Renal cortical epithelial cell (primary cell): ENCODE results near the gene ARID3A. TPM values are rescaled to one million over a fixed set of nuclear protein-coding genes. Genes with fewer than 3 reads are reported as not detected.
"Not testable (repeated sequence)": the region's sequence is repeated elsewhere in the genome, so short reads cannot be mapped to it uniquely, and the experiment has no call there.

ENCODE experiments used
- DNase-seq: peaks from one replicate; pipeline ENCODE4 v3.0.0-alpha.2; 2011; ENCODE audit warnings: low read depth
- total RNA-seq: library from RNA; depleted of rRNA; stranded (reverse); fragments of >200 nt; gene quantifications from 2 replicates; pipeline ENCODE4 v1.2.3, GENCODE V29; 2014

ARID3A gene
- total RNA-seq, 1 donor from 2014 or later: 9.5 TPM

- DNase-seq: no peak
Observed at GRCh38 chr19:947707-948539, 22.1 kb downstream of the ARID3A start.

DNA sequence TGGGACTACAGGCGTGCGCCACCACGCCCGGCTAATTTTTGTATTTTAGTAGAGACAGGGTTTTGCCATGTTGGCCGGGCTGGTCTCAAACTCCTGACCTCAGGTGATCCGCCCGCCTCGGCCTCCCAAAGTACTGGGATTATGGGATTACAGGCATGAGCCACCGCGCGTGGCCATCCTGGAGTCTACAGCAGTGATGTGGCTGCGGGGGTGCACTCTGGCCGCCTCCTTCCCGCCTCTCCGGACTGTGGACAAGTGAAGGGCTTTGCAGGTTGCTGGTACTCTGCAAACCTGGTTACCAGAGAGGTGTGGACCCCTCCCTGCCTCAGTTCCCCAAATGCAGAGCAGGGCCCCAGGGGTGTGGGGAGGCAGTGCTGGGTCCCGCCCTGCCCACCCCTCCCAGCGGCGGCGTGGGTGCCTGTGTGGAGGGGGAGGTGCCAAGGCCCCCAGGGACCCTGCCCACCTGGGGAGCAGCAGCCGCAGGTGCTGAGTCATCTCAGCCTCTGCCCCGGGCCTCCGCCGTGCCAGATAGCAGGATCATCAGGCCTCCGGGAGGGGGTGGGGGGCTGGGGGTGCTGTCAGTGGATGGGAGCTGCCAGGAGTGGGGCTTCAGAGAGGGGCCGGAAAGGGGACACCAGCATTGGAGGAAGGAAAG, 23.1 kb downstream of the ARID3A start:
- DNase-seq: no peak

DNA sequence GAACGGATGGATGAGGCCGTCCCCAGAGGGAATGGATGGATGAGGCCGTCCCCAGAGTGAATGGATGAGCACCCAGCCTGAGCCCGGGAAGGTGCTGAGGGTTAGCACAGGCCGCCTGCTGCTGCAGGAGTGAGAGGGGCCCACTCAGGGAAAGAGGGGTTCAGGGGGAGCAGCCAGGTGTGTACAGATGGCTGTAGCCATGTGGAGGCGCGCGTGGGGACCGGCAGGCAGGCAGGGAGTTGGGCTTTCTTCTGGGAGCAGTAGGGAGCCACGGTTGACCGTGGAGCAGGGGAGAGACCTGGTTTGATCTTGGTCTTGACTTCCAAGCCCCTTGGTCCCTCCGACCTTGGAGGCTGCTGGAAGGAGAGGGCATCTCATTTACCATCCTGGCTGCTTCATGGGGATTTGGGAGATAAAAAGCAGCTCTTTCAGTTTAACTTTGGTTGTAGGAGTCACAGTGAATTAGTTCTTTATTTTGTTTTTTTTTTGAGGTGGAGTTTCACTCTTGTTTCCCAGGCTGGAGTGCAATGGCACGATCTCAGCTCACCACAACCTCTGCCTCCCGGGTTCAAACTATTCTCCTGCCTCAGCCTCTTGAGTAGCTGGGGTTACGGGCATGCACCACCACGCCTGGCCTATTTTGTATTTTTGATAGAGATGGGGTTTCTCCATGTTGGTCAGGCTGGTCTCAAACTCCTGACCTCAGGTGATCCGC, 24.7 kb downstream of the ARID3A start:
- DNase-seq: no peak

GRCh38 chr19:952049-952679, 26.3 kb downstream of the ARID3A start:
- no peak for DNase-seq

- DNase-seq: no peak
Observed at GRCh38 chr19:952680-953444, 27.0 kb downstream of the ARID3A start.

DNA sequence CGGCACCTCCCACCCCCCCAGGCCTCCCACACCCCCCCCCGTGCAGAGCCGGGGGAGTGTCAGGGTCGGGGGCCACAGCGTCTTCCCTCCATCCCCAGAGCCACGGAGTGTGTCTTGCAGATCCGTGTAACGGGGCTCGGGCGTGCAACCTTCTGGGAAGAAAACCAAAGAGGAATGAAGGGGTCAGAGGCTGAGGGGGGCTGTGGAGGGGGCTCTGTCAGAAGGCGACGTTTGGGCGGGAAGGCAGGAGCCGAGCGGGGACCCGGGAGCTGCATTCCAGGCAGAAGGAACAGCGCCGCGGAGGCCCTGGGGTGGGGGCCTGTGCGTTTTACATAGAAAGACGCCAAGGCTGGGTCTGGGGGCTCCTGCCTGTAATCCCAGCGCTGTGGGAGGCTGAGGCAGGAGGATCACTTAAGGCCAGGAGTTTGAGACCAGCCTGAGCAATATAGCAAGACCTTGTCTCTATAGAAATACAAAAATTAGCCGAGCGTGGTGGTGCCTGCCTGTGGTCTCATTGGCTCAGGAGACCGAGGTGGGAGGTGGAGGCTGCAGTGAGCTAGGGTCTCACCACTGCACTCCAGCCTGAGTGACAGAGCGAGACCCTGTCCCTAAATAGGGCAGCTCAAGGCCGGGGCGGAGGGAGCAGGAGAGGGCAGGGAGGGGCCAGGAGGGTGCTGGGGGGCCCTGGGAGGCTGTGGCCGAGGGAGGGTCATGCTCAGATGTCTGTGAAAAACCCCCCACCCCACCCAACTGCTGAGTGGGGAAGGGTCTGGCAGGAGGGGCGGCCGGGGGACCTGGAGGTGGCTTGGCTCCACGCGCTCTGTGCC, 27.8 kb downstream of the ARID3A start:
- no peak for DNase-seq

DNA sequence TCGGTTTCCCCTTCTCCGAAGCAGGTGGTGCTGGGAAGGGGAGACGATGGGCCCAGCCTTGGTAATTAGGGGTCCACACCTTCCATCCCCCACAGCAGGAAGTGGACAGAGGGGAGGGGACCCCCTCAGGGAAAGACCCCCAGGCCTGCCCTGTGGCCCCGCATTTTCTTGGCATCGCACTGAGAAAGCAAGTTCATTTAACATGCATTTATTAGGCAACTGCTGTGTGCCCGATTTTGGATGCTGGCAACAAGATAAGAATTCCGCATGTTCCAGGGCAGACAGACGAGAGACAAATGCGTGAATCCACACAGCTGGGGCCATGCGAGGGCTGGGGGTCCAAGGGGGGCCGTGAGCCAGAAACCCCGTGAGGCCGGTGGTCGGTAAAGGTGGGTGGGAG, 28.4 kb downstream of the ARID3A start:
- no peak for DNase-seq

DNA sequence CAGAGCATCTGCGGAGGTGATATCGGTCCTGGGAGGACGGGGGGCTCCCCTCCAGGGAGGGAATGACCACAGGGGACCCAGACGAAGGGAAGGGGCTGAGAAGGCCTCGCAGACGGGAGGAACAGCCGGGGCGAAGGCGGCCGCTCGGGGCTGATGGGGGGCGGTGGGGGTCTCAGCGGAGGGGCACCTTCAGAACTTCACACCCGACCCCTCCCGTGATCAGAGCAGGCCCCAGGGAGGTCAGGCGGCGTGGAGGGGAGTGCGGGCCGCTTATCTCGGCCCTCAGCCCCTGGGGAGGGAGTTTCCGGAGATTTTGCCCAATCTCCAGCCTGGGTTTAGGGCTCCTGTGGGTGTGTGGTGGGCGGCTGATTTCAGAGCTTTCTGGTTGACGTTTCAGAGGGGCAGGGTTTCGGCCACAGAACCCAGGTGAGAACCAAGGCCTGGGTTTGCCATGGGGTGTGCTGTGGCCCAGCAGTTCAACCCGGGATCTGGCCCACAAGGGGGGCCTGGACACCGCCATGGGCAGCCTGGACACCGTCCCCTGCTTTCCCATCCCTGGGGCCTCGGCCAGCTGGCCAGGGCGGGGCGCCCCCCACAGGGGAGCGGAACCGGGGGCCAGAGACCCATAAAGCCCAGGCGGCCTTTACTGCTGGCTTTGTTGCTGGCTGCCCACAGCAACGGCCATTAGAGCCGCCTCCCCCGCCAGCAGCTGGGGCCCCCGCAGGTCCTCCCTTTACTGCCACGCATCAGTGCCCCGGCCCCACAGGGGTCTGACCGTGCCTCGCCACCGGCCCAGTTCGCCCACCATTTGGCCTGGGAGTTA, 29.0 kb downstream of the ARID3A start:
- DNase-seq: no peak

GRCh38 chr19:955803-956765, 30.2 kb downstream of the ARID3A start:
- no peak for DNase-seq

DNA sequence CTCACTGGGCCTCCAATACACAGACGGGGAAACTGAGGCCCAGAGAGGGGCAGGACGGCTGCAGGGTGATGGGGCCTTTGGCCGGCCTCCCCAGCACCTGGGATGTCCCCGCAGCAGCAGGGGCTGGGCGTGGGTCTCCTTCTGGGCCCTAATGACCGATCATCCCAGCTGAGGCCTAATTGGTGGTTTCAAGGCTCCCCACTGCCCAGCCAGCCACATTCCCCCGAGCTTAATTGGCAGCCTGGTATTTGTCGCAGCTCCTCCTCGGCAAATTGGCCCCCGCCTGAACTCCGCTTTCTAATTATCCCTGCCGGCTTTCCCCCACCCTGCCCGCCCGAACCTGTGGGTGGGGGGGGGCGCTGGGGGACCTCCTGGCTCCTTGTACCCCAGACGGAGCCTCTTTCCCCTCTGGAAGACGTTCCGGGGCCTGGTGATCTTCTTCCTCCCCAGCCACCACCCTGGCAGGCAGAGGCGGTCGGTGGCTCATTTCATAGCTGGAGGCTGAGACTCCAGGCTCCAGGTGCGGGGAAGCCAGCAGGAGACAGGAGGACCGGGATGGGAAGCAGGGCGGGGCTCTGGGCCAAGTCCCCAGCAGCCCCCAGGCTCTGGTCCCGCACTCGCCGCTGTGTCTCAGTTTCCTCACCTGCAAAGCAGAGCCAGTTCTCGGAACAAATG, 31.1 kb downstream of the ARID3A start:
- no peak for DNase-seq

DNA sequence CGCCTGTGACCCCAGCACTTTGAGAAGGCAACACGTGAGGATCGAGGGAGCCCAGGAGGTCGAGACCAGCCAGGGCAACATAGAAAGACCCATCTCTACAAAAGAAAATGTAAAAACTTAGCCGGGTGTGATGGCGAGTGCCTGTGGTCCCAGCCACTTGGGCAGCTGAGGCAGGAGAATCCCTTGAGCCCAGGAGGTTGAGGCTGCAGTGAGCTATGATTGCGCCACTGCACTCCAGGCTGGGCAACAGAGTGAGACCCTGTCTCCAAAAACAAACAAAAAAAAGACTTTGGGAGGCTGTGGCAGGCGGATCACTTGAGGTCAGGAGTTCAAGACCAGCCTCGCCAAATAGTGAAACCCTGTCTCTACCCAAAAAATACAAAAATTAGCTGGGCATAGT, 31.7 kb downstream of the ARID3A start:
- not testable (repeated sequence) for DNase-seq

GRCh38 chr19:958967-959855, 33.4 kb downstream of the ARID3A start:
- no peak for DNase-seq

GRCh38 chr19:960020-960419, 34.2 kb downstream of the ARID3A start:
- no peak for DNase-seq

GRCh38 chr19:960601-960938, 34.7 kb downstream of the ARID3A start:
- DNase-seq: no peak

DNA sequence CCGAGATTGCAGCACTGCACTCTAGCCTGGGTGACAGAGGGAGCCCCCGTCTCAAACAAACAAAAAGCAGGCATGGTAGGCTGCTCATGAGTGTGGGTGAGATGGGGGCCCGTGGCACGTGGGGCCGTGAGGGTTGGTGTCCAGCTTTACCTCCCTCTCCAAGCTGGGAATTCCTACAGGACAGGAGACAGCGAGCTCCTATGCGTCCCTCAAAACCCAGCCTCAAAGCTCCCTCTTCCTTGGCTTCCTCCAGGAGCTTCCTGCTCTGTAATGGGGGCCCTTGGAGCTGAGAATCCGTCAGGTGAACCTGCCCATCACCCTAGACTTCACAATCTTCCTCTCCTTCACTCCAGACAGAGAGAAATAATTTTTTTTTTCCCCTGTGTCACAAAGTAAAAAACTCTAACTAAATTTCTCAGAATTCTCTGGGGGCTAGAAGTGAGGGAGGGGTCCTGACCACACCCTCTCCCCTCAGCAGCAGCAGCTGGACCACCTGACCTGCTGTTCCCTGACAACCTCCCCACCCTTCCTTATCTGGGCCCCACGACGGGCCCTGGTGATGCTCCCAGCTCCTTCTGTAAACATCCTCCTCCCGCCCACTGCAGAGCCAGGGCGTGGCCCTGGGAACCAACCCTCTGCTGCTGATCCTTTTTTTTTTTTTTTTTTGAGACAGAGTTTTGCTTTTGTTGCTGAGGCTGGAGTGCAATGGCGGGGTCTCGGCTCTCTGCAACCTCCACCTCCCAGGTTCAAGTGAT, 36.2 kb downstream of the ARID3A start:
- no peak for DNase-seq

DNA sequence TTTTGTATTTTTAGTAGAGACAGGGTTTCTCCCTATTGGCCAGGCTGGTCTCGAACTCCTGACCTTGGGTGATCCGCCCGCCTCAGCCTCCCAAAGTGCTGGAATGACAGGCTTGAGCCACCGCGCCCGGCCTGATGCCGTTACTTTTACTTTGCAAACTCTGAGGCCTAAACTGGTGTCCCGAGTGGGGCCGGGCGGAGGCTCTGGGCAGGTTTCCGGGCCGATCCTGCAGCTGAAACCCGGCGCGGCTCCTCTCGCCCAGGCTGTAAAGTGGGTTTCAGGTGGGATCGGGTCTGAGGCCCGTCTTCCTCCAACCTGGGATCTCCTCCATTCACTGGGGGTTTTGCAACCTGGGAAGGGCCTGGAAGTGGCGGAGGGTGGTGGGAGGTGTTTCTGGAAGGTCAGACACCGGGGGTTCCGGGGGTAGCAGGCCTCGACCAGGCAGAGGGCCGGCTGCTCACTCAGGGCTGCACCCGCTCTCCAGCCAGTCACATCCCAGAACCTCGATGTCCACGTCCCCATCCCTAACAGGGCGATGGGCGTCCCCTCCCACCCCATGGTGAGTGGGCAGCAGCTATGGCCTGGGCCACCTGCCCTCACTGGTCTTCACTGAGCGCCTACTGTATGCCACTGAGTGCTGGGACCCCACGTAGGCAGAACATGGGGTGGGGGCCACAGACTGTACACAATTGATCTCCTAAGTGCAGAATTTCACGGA, 37.0 kb downstream of the ARID3A start:
- no peak for DNase-seq
